ENCODE results near the gene EIF5. TPM values are rescaled to one million over a fixed set of nuclear protein-coding genes. Genes with fewer than 3 reads are reported as not detected.

The EIF5 gene
- polyA plus RNA-seq, 3 donors, result 162 to 191 (median 163) TPM

GRCh38 chr14:103332143-103332919 is 1.7 kb upstream of the EIF5 start:
- no peaks in the 10 kb centered on the region for H3K27me3 ChIP-seq (ENCODE audit: control insufficient read depth in 2 of 2, insufficient read depth in 2 of 2, low read length in 2 of 2)
- H3K36me3 Mint-ChIP-seq, result peaks cover 23% of the 10 kb centered on the region in 2 donors
- H3K4me3 ChIP-seq (replicated peaks in 1 of 3; ENCODE audit: low read depth in 2 of 3, low read length in 3 of 3), result no peak overlapping the region
- no peaks in the 10 kb centered on the region for H3K9me3 Mint-ChIP-seq
- H3K79me2 ChIP-seq (ENCODE audit: insufficient read depth, low read length), result peaks cover 36% of the 10 kb centered on the region
- H4K20me1 ChIP-seq (ENCODE audit: insufficient read depth, low read length), result peaks cover 27% of the 10 kb centered on the region
- no peak overlapping the region for H2AFZ ChIP-seq (ENCODE audit: insufficient read depth, low read depth, low read length, poor library complexity, severe bottlenecking)
- H3K9ac ChIP-seq (ENCODE audit: insufficient read depth, low read length, poor library complexity, severe bottlenecking), result no peak overlapping the region
- peaks cover 20 to 24% of the 10 kb centered on the region in 2 donors for H3K36me3 ChIP-seq (replicated peaks in 1 of 2; ENCODE audit: control insufficient read depth in 1 of 2, insufficient read depth in 2 of 2, low read length in 2 of 2)
- peak overlapping the region in 6 of 7 donors; percentile 62 to 93 (median 64) for H3K27ac Mint-ChIP-seq
- 87% methylated on average over 5 of the region's 9 CpGs for WGBS (ENCODE audit: insufficient coverage)
- H3K4me3 Mint-ChIP-seq, result peak overlapping the region in 1 of 2 donors; percentile 39
- H3K4me1 ChIP-seq (ENCODE audit: control insufficient read depth in 1 of 2, insufficient read depth in 2 of 2, low read length in 2 of 2), result peaks cover 36 to 48% of the 10 kb centered on the region in 2 donors
- H3K4me2 ChIP-seq (replicated peaks; ENCODE audit: extremely low read depth, low read length, poor library complexity, severe bottlenecking), result no peak overlapping the region
- peaks cover 0 to 2% (median 0%) of the 10 kb centered on the region in 3 donors for H3K27me3 Mint-ChIP-seq (ENCODE audit: low read depth in 3 of 3)
- H3K4me1 Mint-ChIP-seq, result peaks cover 38% of the 10 kb centered on the region
- H3K9me3 ChIP-seq (replicated peaks in 1 of 2; ENCODE audit: control insufficient read depth in 1 of 2, insufficient read depth in 1 of 2, low read length in 2 of 2), result no peaks in the 10 kb centered on the region
- intact Hi-C loops (cut with micrococcal nuclease), result loop anchor here in 1 of 2 donors (5.0 to 10.0 kb wide), 2 partner anchors 192 to 215 kb away; partner anchors contain the start of genes CKB and TRMT61A
- TF ChIP-seq CTCF (IDR thresholded peaks at IDR 0.05), result no peak
- peak overlapping the region in 1 of 2 donors; percentile 98 for H3K27ac ChIP-seq (ENCODE audit: low read depth in 1 of 2, low read length in 2 of 2)
- DNase-seq, result peak in 1 of 3 donors; percentile 26

- Histone ChIP-seq H3K9ac (ENCODE audit: insufficient read depth, low read length, poor library complexity, severe bottlenecking) (peak overlapping the region; percentile 100), H3K79me2 (ENCODE audit: insufficient read depth, low read length) (peaks cover 62% of the 10 kb centered on the region), H3K4me3 (replicated peaks in 1 of 3; ENCODE audit: low read depth in 2 of 3, low read length in 3 of 3) (peak overlapping the region; percentile 85 to 94 (median 86)), H3K36me3 (replicated peaks in 1 of 2; ENCODE audit: control insufficient read depth in 1 of 2, insufficient read depth in 2 of 2, low read length in 2 of 2) (peaks cover 46 to 50% of the 10 kb centered on the region in 2 donors), H3K27ac (ENCODE audit: low read depth in 1 of 2, low read length in 2 of 2) (peak overlapping the region; percentile 88 to 98), H3K9me3 (replicated peaks in 1 of 2; ENCODE audit: control insufficient read depth in 1 of 2, insufficient read depth in 1 of 2, low read length in 2 of 2) (no peaks in the 10 kb centered on the region), H3K27me3 (ENCODE audit: control insufficient read depth in 2 of 2, insufficient read depth in 2 of 2, low read length in 2 of 2) (no peaks in the 10 kb centered on the region), H3K4me1 (ENCODE audit: control insufficient read depth in 1 of 2, insufficient read depth in 2 of 2, low read length in 2 of 2) (peaks cover 30 to 43% of the 10 kb centered on the region in 2 donors), H3K4me2 (replicated peaks; ENCODE audit: extremely low read depth, low read length, poor library complexity, severe bottlenecking) (peak overlapping the region; percentile 90), H2AFZ (ENCODE audit: insufficient read depth, low read depth, low read length, poor library complexity, severe bottlenecking) (no peak overlapping the region), H4K20me1 (ENCODE audit: insufficient read depth, low read length) (peaks cover 53% of the 10 kb centered on the region)
- peak overlapping the region; percentile 93 to 97 (median 94) for H3K27ac Mint-ChIP-seq
- peak; percentile 76 to 89 (median 79) for DNase-seq
- peak overlapping the region; percentile 93 to 95 for H3K4me3 Mint-ChIP-seq
- no peaks in the 10 kb centered on the region for H3K27me3 Mint-ChIP-seq (ENCODE audit: low read depth in 3 of 3)
- H3K9me3 Mint-ChIP-seq, result no peaks in the 10 kb centered on the region
- no peak for TF ChIP-seq CTCF (IDR thresholded peaks at IDR 0.05)
- peaks cover 34% of the 10 kb centered on the region for H3K4me1 Mint-ChIP-seq
- under 1% methylated on average over 96 of the region's 97 CpGs for WGBS (ENCODE audit: insufficient coverage)
- intact Hi-C loops (cut with micrococcal nuclease), result loop anchor here in 1 of 2 donors (2.0 to 10.0 kb wide), 4 partner anchors 48 to 1253 kb away; partner anchors contain the start of genes CKB and TRMT61A
- H3K36me3 Mint-ChIP-seq, result peaks cover 49% of the 10 kb centered on the region in 2 donors
Observed at GRCh38 chr14:103334644-103335622, 896 bp downstream of the EIF5 start.

Measured in CD14-positive monocyte (primary cell).